IPS DF 19.7 (cell line): Measurements from ENCODE around the gene MCM10.
A peak's percentile ranks its signal among the peaks of the same experiment; 100 is the strongest.
"Not testable (repeated sequence)": the region's sequence is repeated elsewhere in the genome, so short reads cannot be mapped to it uniquely, and the experiment has no call there.

Experiments
- DNase-seq: peaks from one replicate; pipeline ENCODE4 v3.0.0-alpha.2; 2013; ENCODE audit warnings: low read depth, low spot score

Gene MCM10

DNA sequence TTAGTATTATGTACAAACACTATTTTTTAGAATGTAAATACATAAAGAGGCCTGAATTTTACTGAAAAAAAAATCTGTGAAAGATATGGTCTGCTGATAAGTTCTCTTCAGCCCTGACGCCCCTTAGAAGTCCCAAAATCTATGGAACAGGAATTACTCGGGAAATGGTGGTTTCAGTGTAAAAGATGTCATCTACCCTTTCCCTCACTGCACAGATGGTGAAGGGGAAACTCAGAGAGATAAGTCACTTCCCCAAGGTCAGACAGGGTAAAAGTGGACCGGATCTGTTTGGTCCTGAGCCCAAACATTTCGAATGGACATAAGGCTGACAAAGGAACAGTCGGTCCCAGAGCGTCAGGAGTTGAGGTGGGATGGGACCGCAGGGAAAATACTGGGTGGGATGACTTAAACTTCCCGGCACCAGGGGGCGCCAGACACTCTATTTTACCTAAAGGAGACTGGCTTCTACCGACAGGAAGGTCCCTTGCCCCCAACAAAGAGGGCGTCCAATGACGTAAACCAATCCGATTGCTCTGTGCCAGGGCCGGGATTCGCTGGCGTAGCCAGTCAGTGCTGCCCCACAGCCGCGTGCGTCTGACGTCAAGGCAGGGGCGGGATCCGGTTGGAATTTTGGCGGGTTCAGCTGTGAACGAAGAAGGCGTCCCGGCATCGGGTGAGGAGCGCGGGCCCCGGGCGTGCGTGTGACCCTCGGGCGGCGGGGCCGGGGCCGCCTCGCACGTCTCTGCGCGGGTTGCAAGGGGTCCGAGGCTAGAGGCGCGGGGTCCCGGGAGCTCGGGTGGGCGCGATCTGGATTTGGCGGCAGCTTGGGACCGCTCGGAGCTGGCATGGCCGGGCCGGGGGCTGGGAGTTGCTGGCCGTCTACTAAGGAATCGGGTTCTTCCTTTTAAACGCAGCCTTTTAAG, at the start of gene MCM10:
MCM10 (plus strand) TSS at position 625 of the 923 bp plus-strand sequence. CDS start 2,645 bp downstream, outside the sequence.
- DNase-seq = peak; percentile 97

GRCh38 chr10:13113544-13113943, 47.8 kb upstream of the MCM10 start:
- no peak for DNase-seq

DNA sequence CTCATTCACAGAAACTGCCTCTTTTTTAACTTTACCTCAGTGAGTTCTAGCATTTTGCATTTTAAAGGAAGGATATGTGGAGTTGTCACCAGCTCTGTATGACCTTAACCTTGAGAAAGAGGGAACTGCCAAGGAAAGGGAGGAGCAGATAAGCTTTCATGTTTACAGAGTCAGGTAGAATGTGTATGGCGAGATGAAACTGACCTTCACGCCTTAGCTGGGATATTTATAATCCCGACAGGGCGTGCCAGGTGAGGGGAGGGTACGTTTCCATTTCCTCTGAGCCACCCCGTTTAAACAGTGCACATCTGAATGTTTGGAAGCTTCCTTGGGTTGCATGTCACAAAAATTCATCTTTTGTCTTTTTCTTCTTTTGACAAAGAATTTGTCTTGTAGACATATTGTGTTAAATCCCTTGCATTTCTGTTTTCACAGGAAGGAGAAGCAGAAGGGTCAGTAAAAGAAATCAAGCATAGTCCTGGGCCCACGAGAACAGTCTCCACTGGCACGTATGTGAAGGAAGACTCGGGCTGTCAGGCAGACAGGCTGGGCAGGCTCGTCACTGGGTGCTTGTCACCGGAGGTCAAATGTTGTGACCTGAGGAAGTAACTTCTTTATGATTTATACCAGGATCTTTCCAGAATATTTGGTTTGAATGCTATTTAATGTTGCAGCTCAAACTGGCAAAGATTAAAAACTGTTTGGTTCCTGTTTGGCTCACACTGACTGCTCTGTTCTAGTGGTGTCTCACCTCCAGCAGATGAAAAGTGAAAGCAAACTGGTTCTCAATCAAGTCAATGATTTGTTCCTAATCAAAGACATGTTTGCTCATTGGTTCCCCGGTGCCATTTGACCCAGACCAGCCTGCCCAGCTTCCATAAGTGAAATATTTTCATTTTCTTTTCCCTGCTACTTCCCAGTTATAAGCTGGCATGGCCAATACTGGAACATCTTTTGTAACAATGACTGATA, 45.2 kb upstream of the MCM10 start:
- DNase-seq = no peak

DNA sequence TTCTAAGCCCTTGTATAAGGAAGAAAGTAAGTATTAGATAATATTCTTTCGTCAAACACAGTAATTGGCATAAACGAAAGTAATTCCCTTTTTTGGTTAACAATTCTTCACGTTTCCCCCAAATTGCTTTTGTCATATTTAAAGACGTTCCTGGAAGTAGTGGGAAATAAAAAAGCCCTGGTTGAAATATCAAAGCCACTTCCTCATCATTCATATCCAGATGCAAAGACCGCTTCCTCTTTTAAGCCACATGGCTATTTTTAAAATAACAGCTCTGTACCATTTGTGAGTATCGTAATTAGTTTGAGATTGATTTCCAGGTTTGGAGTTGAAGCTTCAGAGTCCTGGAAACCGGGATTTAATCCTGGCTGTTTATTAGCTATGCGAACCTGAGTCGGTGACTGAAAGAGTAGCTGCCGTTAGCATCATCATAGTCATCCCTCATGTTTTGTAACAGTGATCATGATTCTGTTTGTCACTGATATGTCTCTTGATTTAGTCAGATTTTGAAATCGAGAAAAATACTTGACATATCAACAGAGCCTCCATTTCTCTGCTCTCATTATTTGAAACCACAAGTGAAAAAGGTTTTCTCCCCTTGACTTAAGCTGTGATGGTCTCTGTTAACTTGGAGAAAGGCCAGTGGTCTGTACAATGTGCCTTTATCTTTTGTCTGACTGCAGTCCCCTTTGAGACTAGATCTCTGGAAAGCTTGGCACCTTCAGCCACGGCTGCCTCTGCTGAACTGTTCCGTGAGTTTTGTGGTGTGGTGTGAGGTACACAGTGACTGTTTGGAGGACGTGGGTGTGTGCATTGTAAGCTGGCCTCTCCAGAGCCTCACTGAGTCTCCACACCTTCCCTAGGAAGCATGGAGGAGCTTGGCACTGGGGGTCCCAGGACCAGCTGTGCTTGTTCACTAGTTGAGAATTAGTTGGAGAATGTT, 43.2 kb upstream of the MCM10 start:
- DNase-seq = no peak

DNA sequence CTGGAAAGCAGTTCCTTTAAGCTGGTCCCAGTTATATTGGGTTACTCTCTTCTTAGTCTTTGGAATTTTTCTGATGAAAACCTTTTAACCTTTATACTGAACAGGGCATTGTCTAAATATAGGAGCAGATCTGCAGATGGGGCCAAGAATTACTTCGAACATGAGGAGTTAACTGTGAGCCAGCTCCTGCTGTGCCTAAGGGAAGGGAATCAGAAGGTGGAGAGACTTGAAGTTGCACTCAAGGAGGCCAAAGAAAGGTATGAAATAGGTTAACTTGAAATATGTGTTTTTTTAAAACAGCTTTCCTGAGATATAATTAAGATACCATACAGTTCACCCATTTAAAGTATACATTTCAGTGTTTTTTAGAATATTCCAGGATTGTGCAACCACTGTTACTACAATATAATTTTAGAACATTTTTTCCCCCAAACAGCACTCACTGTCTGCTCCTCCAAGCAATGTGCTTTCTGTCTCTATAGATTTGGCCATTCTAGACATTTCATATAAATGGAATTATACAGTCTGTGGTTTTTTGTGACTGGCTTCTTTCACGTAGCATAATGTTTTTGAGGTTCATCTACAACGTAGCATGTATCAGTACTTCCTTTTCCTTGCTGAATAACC, 42.5 kb upstream of the MCM10 start:
- no peak for DNase-seq

- DNase-seq = no peak
These were observed 40.4 kb upstream of the MCM10 start for GRCh38 chr10:13120786-13121499.

- DNase-seq = no peak
These were observed 39.9 kb upstream of the MCM10 start for GRCh38 chr10:13121500-13121854.

- DNase-seq = no peak
These were observed 24.7 kb upstream of the MCM10 start for GRCh38 chr10:13136651-13137050.

- no peak for DNase-seq
These were observed 22.2 kb upstream of the MCM10 start for GRCh38 chr10:13139150-13139549.

- no peak for DNase-seq
These were observed 21.7 kb upstream of the MCM10 start for GRCh38 chr10:13139676-13140075.

DNA sequence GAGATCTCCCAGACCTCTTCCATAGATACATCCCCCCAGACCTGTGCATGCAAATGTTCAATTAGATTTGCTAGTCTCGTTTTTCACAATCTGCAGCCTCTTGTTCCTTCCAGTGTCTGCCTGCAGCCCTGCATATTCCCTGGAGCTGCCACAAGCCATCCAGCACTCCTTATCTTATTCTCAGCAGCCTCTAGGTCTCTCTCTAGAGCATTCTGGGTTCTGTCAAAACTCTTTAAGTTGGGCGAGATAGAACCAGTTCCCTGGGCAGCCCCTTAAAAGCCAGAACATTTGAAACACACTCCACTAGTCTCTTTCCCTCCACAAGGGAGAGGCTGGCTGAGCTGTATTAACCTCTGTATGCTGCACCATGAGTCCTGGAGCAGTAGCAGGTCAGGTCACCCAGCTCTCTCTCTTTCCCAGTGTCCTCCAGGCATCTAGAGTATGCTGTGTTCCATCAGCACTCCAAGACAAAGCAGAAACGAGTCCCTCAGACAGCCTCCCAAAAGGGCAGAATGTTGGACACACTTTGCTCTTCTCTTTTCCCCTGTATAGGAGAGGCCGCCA, 20.6 kb upstream of the MCM10 start:
- DNase-seq = no peak

- no peak for DNase-seq
These were observed 17.6 kb upstream of the MCM10 start for GRCh38 chr10:13143766-13144165.

GRCh38 chr10:13144814-13145213, 16.5 kb upstream of the MCM10 start:
- DNase-seq = no peak

DNA sequence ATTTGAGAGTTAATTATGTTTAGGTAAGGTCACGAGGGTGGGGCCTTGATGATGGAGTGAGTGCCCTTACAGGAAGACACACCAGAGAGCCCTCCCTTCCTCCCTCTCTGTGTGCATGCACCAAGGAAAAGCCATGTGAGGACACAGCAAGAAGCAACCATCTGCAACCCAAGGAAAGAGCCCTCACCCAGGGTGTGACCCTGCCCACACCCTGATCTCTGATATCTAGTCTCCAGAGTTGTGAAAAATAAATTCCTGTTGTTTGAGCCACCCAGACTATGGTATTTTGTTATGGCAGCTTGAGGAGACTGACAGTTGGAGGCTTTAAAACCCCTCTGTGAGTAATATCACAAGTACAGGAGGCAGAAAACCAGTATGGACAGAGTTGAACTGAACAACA, 15.0 kb upstream of the MCM10 start:
- no peak for DNase-seq

- DNase-seq = no peak
These were observed 14.2 kb upstream of the MCM10 start for GRCh38 chr10:13147161-13147560.

DNA sequence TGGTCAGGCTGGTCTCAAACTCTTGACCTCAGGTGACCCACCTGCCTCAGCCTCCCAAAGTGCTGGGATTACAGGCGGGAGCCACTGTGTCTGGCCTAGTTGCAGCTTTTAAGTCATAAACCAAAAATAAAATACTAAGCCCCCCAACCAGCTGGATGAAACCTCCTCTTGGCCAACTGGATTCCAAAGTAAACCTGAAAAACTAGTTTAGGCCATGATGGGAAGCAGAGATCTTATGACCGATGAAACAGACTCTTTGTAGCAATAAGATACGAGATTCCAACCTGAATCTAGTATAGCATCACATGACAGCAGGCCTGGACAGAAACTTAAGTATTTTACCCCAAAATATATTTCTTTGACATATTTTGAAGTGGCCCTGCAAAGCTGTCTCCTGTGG, 9.1 kb upstream of the MCM10 start:
- no peak for DNase-seq

DNA sequence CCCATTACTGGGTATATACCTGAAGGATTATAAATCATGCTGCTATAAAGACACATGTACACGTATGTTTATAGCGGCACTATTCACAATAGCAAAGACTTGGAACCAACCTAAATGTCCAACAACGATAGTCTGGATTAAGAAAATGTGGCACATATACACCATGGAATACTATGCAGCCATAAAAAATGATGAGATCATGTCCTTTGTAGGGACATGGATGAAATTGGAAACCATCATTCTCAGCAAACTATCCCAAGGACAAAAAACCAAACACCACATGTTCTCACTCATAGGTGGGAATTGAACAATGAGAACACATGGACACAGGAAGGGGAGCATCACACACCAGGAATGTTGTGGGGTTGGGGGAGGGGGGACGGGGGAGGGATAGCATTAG, 5.5 kb upstream of the MCM10 start:
- DNase-seq = not testable (repeated sequence)

- no peak for DNase-seq
These were observed 3.0 kb upstream of the MCM10 start for GRCh38 chr10:13158401-13158800.

DNA sequence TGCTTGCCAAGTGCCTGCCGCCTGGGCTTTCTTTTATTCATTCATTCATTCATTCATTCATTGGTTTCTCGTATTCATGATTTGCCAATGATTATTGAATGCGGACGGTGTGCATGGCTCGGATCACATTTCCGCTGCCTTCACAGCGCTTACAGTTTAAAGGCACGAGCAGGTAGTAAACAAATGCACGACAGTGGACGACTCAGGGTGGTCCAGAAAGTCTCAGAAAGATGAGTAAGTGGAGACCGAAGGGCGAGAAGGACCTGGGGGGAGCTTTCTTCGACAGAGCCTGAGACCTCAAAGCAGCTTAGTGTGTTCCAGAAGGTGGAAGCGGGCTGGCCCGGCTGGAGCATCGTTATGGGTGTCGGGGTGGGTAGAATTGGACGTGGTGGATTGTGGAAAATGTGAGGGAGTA, 506 bp downstream of the MCM10 start:
- DNase-seq = no peak

GRCh38 chr10:13163859-13164258, 2.5 kb downstream of the MCM10 start:
- DNase-seq = no peak
